Spleen (tissue), 3 donors: Measurements from ENCODE around the gene NUDT19.
"Not testable (repeated sequence)": the region's sequence is repeated elsewhere in the genome, so short reads cannot be mapped to it uniquely, and the experiment has no call there.

Source experiments
- POLR2A ChIP-seq, 3 donors: fragments of 450-650 bp; IDR thresholded peaks; one replicate each; pipeline ENCODE4 v1.5.1; 2017; ENCODE audit warnings: antibody characterized with exemption in 3 of 3, mild to moderate bottlenecking in 1 of 3
- POLR2AphosphoS5 ChIP-seq, 3 donors: sonication (generic); formaldehyde crosslinking; IDR thresholded peaks; one replicate each; pipeline ENCODE4 v1.5.1; 2017; ENCODE audit warnings: antibody characterized with exemption in 3 of 3

DNA sequence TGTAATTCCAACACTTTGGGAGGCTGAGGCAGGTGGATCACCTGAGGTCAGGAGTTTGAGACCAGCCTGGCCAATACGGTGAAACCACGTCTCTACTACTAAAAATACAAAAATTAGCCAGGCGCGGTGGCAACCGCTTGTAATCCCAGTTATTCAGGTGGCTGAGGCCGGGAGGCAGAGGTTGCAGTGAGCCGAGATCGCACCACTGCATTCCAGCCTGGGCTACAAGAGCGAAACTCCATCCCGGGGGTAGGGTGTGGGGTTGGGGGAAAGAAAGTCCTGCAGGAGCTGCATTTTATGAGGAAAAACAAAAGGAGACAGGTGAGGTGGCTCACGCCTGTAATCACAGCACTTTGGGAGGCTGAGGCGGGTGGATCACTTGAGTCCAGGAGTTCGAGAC, 39.3 kb upstream of the NUDT19 start:
- TF ChIP-seq POLR2AphosphoS5, POLR2A (IDR thresholded peaks at IDR 0.05): not testable (repeated sequence)
